Stimulated activated naive B cell treated with anti-CD40 and anti-IgM and Interleukin-4, amounts not matched to agents 10 μg/mL and 1 μg/mL and 100 μg/mL, for 72 hours (primary cell): ENCODE measurements around the gene BDKRB2.

Experiments
- ATAC-seq, 2 donors: fragments of 150-1000 bp; cut with Tn5 transposase; replicated peaks; 2 replicates each; pipeline ENCODE4 v1.10.0; 2021; ENCODE audit warnings: moderate library complexity in 1 of 2
- DNase-seq: peaks from one replicate; pipeline ENCODE4 v3.0.0; 2021
- H3K27ac Mint-ChIP-seq: one replicate; pipeline ENCODE4 v1.8.0; 2022; ENCODE audit warnings: mild to moderate bottlenecking, mixed read lengths
- H3K27me3 Mint-ChIP-seq, 2 donors: one replicate each; pipeline ENCODE4 v1.8.0; 2022; ENCODE audit warnings: mixed read lengths in 2 of 2
- H3K36me3 Mint-ChIP-seq, 2 donors: one replicate each; pipeline ENCODE4 v1.8.0; 2022; ENCODE audit warnings: mixed read lengths in 2 of 2, mild to moderate bottlenecking in 1 of 2
- H3K4me1 Mint-ChIP-seq, 2 donors: one replicate each; pipeline ENCODE4 v1.8.0; 2022; ENCODE audit warnings: mixed read lengths in 2 of 2, mild to moderate bottlenecking in 1 of 2
- H3K4me3 Mint-ChIP-seq, 2 donors: one replicate each; pipeline ENCODE4 v1.8.0; 2022; ENCODE audit warnings: mild to moderate bottlenecking in 2 of 2, mixed read lengths in 2 of 2, moderate library complexity in 1 of 2
- H3K9me3 Mint-ChIP-seq, 2 donors: one replicate each; pipeline ENCODE4 v1.8.0; 2022; ENCODE audit warnings: mixed read lengths in 2 of 2, mild to moderate bottlenecking in 1 of 2

The BDKRB2 gene

DNA sequence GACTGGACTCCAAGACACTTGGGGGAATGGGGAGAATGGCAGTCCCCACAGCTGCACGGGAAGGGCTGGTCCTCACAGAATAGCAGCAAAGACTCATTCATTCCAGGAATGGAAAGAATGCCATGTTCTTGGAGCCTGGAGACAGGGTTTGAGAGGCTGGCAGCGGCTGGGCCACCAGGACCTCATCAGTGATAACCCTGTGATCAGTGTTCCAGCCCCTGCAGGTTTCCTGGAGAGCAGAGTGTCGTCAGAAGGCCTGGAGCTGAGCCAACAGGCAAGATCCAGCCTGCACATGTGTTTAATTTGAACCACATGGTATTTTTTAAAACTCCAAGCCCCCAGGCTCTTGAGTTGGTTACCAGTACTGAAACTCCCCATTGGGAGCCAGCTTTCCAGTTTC lies 62.7 kb downstream of the BDKRB2 start:
- Mint-ChIP-seq H3K27me3 (peaks cover 21 to 31% of the 10 kb centered on the region in 2 donors), H3K36me3 (peaks cover 0 to 5% of the 10 kb centered on the region in 2 donors), H3K27ac (no peak overlapping the region), H3K4me1 (no peaks in the 10 kb centered on the region), H3K9me3 (peaks cover 2 to 5% of the 10 kb centered on the region in 2 donors), H3K4me3 (no peak overlapping the region)
- DNase-seq (no peak), ATAC-seq (no peak)

DNA sequence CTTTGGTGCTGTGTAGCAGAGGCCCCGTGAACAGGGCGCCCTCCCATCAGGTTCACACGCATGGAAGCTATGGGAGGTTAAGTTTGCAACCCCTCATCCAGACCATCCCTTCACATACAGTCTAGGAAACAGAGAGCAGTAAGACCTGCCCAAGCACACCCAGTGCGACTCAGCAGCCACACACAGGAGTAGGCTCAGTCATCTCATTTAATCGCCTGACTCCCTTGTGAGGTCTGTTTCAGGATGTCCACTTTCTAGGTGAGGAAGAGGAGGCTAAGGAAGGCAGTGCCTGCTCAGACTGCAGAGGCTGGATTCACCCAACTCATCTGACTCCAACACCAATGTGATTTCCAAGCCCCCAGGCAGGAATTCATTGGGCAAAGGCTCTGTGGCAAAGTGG lies 63.3 kb downstream of the BDKRB2 start:
- Mint-ChIP-seq H3K4me1 (no peaks in the 10 kb centered on the region), H3K27ac (no peak overlapping the region), H3K27me3 (peaks cover 21 to 31% of the 10 kb centered on the region in 2 donors), H3K36me3 (peaks cover 0 to 5% of the 10 kb centered on the region in 2 donors), H3K4me3 (no peak overlapping the region), H3K9me3 (peaks cover 2 to 5% of the 10 kb centered on the region in 2 donors)
- ATAC-seq (no peak), DNase-seq (no peak)

DNA sequence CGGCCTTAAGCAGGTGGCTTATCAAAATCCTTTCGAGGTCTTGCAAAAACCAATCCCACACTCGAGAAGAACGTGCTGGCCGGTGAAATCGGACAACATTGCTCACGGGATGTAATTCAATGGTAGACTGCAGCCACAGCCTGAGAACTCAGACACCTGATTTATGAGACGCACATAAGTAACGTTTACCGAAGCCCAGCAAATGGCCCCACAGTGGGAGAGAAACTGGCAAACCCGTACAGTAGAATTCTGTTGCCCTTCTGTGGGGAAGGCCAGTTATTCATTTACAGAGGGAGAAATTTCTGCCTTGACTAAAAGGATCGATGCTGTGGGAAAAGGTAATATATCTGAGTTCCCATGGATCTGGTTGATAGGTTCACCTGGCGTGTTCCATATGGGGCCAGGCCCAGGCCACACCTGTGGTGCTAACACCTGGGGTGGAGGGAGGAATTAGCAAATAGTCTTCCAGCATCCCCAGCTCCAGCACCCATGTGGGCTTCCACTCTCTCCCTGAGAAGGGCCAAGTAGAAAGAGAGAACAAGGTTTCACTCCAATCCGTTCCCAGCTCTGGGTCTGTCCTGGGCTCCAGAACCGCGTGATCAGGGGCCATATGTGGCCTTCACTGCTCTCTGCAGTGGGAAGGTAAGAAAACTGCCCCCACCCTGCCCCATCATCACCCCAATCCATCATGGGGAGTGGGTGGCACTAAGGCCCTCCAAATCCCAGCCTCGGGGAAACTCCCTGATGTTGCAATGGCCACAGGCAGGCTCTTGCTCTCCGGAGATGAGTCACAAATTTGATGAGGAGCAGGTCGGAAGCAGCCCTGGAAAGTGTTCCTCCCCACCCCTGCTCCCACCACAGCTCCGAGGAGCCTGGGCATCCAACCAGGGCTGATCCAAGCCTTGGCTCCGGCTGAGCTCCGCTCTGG lies 64.1 kb downstream of the BDKRB2 start:
- DNase-seq (no peak), ATAC-seq (no peak)
- Mint-ChIP-seq H3K36me3 (peaks cover 0 to 5% of the 10 kb centered on the region in 2 donors), H3K27me3 (peaks cover 21 to 31% of the 10 kb centered on the region in 2 donors), H3K9me3 (peaks cover 2 to 5% of the 10 kb centered on the region in 2 donors), H3K4me3 (no peak overlapping the region), H3K4me1 (no peaks in the 10 kb centered on the region), H3K27ac (no peak overlapping the region)

DNA sequence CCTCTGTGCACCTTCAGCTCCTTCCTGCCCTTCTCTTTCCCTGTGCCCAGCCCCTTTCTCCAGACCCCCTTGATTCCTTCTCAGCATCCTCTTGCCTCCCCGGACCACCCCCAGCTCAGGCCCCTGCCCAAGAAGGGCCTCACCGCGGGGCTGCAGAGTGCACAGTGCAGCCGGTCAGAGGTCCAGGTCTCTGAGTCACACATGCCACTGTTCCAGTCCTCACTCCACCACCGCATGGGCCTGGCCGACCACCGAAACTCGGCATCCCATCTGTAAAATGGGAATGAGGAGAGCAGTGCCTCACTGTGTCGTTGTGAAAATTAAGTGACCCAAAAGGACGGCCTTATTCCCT lies 64.7 kb downstream of the BDKRB2 start:
- Mint-ChIP-seq H3K36me3 (peaks cover 0 to 5% of the 10 kb centered on the region in 2 donors), H3K27ac (peak overlapping the region; percentile 68), H3K27me3 (peaks cover 21 to 35% of the 10 kb centered on the region in 2 donors), H3K9me3 (peaks cover 2 to 5% of the 10 kb centered on the region in 2 donors), H3K4me3 (no peak overlapping the region), H3K4me1 (no peaks in the 10 kb centered on the region)
- ATAC-seq (no peak), DNase-seq (no peak)

DNA sequence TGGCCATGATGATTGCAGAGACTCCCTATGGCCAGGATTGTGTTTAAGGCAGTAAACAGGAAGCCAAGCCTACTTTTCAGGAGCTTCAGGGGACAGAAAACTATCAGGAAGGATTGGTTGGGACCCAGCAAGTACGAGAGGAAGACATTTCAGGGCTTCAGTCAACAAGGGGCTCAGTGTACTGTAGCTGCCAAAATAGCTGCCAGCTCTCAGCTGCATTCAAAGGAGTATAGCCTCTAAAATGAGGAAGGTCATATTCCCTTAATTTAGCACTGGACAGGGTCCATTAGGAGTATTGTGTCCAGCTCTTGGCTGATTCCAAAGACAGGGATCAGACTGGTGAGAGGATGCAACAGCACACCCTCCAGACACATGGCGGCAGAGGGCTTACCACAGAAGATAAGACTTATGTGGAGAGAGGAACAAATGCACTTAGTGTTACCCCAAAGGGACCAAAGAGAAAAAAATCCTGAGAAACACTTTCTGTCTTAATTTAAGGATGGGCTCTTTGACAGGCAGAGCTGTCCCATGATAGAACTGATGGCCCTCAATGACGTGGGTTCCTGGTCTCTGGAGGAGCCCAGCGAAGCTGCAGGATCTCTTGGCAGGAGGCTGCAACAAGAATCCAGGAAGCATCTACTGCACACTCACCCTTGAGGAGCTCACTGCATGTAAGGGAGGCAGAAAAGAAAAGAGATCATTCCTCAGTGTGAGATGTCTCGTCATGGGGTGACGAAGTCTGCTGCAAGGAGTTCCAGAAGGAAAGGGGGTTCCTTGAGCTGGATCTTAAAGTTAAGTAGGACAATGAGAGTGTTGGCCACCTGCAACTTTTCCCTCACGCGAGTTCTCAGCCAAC lies 66.2 kb downstream of the BDKRB2 start:
- Mint-ChIP-seq H3K9me3 (peaks cover 2 to 5% of the 10 kb centered on the region in 2 donors), H3K4me3 (no peak overlapping the region), H3K27ac (no peak overlapping the region), H3K27me3 (peaks cover 19 to 33% of the 10 kb centered on the region in 2 donors), H3K4me1 (peaks cover 0 to 2% of the 10 kb centered on the region in 2 donors), H3K36me3 (peaks cover 0 to 5% of the 10 kb centered on the region in 2 donors)
- DNase-seq, result no peak
- no peak for ATAC-seq

DNA sequence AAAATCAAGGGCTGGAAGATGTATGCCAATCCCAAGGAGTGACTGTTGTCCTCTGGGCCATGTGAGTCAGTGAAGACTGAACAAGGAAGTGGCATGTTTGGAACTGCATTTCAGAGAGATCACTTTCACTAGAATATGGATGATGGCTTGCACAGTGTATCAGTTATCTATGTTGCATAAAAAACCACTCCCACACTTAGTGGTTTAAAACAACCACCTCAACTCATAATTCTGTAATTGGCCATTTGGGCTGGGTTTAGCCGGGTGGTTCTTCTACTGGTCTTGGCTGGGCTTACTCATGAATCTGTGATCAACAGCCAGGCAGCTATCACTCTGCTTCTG lies 66.8 kb downstream of the BDKRB2 start:
- peaks cover 0 to 2% of the 10 kb centered on the region in 2 donors for H3K4me1 Mint-ChIP-seq
- H3K9me3 Mint-ChIP-seq, result peaks cover 2 to 5% of the 10 kb centered on the region in 2 donors
- peaks cover 0 to 5% of the 10 kb centered on the region in 2 donors for H3K36me3 Mint-ChIP-seq
- ATAC-seq (no peak), DNase-seq (no peak)
- no peak overlapping the region for H3K27ac Mint-ChIP-seq
- no peak overlapping the region for H3K4me3 Mint-ChIP-seq
- peaks cover 13 to 27% of the 10 kb centered on the region in 2 donors for H3K27me3 Mint-ChIP-seq

DNA sequence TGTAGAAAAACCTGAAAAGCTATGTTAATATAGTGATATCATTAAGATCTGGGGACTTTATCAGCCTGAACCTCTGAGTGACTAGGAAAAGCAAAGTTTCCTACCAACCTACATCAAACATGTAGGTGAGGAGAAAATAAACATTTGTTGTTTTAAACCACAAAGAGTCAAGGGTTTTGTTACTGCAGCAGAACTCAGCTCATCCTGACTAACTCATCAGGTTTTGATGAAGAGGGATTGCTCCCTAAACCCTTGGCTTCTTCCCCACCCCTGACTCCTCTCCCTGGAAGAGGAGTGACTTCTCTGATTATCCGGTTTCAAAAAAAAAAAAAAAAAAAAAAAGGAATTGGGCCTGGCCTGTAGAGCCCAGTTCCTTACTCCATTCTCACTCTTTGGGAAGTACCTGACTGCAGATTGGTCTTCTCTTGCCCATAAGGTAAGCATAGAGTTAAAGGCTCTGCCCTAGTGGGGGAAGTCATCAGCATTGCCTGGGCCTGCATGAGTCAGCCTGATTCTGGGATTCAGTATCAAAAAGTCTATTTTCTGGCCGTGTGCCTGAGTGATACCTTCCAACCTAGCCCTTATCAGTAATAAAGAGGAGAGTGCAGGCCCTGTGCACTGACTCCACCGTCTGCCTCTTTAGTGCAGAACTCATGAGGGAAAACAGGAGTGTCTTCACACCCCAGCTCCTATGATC lies 68.3 kb downstream of the BDKRB2 start:
- ATAC-seq (no peak), DNase-seq (no peak)
- Mint-ChIP-seq H3K36me3 (peaks cover 3 to 8% of the 10 kb centered on the region in 2 donors), H3K27me3 (peaks cover 5 to 18% of the 10 kb centered on the region in 2 donors), H3K9me3 (peaks cover 5 to 10% of the 10 kb centered on the region in 2 donors), H3K27ac (no peak overlapping the region), H3K4me3 (no peak overlapping the region), H3K4me1 (peaks cover 0 to 2% of the 10 kb centered on the region in 2 donors)

DNA sequence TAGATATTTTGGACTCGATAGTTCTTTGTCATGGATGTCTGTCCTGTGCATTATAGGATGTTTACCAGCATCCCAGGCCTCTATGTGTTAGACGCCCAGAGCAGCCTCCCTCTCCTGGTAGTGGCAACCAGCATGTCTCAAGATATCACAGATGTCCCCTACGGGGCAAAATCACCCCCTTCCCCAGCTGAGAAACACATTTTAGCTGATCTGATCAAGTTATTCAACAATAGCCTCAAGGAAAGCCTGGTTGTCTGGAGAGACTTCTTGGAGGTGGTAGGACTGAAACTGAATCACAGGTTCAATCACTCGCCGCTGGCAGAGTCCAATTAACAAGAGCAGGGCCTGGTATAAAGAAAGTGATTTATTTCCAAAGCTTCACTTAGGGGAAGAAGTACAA lies 69.0 kb downstream of the BDKRB2 start:
- H3K9me3 Mint-ChIP-seq, result peaks cover 5 to 12% of the 10 kb centered on the region in 2 donors
- no peak overlapping the region for H3K27ac Mint-ChIP-seq
- H3K36me3 Mint-ChIP-seq, result peaks cover 5 to 13% of the 10 kb centered on the region in 2 donors
- no peak overlapping the region for H3K4me3 Mint-ChIP-seq
- ATAC-seq (no peak), DNase-seq (no peak)
- peaks cover 5 to 16% of the 10 kb centered on the region in 2 donors for H3K27me3 Mint-ChIP-seq
- peaks cover 0 to 2% of the 10 kb centered on the region in 2 donors for H3K4me1 Mint-ChIP-seq

DNA sequence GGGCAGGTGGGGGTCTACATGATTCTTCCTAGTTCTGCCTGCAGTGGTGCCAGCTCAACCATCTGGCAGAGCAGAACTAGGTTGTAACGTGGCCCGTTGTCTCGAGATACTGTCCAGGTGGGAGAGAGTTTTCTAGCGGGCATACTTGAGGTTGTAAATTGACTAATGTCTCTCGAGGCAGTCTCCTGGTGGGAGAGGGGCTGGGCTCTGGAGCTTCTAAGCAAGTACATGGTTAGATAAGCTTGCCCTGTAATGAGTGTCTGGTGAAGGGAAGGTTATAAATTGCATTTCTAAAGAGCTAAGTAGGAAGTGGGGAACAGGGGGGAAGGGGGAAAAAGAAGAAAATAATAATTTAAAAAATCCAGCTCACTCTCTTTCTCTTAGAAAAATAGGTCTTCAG lies 69.5 kb downstream of the BDKRB2 start:
- no peak for DNase-seq
- Mint-ChIP-seq H3K4me3 (no peak overlapping the region), H3K4me1 (peaks cover 0 to 2% of the 10 kb centered on the region in 2 donors), H3K36me3 (peaks cover 8 to 18% of the 10 kb centered on the region in 2 donors), H3K27ac (no peak overlapping the region), H3K9me3 (peaks cover 5 to 14% of the 10 kb centered on the region in 2 donors), H3K27me3 (peaks cover 5 to 15% of the 10 kb centered on the region in 2 donors)
- no peak for ATAC-seq

DNA sequence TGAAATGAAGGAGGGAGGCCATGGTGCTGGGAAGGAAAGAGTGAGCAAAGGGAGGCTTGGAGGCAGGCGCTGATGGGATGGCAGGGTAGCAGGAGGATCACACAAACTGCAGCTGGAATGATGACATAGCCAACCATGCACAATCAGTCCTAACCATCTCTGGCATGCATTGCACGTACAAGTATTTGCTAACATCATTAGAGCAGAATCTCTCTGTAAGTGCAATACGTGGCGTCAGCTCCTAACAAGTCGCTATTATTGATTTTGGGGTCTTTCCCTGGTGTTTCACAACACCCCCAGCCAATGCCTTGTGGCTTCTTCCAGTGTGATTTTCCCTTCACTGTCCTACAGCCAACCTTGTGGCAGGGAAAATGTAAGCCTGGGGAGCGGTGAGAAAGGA lies 69.9 kb downstream of the BDKRB2 start:
- DNase-seq (no peak), ATAC-seq (no peak)
- H3K27me3 Mint-ChIP-seq, result peaks cover 5 to 11% of the 10 kb centered on the region in 2 donors
- no peak overlapping the region for H3K4me3 Mint-ChIP-seq
- H3K36me3 Mint-ChIP-seq, result peaks cover 11 to 22% of the 10 kb centered on the region in 2 donors
- no peak overlapping the region for H3K27ac Mint-ChIP-seq
- H3K9me3 Mint-ChIP-seq, result peaks cover 5 to 14% of the 10 kb centered on the region in 2 donors
- H3K4me1 Mint-ChIP-seq, result peaks cover 0 to 2% of the 10 kb centered on the region in 2 donors

DNA sequence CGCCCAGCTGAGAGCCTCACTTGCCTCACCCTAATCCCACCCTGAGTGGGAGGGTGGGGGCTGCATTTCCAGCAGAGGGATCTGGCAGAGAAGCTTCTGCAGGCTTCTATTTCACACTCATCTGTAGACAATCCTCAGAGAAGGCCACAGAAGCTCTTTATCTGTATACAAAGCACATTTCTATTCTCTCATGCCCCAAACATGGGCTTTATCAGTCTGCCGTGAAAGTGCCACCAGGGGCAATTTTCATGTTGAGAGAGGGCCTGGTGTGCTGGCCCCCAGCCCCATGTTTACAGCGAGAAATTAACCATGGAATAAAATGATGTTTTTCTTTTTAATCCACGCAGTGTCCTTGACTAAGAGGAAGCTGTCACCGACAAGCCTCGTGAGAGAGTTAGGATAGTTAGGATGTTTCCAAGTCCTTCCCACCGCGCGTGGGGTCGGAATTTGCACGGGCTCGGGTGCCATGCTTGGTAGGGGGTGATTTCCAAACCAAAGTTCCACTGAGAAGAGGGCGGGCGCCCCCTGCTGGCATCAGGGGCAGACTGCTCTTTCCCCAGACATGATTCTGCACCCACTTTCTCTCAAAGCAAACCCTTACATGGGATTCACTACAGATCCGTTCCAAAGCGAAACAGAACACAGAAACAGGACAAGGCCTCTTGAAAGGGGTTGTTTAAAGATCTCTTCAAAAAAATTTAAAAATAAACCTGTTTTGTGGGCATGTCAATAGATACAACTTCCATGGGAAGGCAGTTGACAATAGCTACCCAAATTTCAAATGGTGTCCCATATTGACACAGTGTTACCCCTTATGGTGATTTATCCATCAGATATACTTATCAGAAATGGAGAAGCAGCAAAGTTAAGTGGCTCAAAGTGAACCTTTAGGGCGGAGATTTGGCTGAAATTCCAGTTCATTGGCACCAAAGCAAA lies 70.8 kb downstream of the BDKRB2 start:
- Mint-ChIP-seq H3K36me3 (peaks cover 11 to 27% of the 10 kb centered on the region in 2 donors), H3K4me3 (no peak overlapping the region), H3K4me1 (peaks cover 0 to 2% of the 10 kb centered on the region in 2 donors), H3K27me3 (peaks cover 5 to 9% of the 10 kb centered on the region in 2 donors), H3K27ac (no peak overlapping the region), H3K9me3 (peaks cover 5 to 14% of the 10 kb centered on the region in 2 donors)
- ATAC-seq, result peak; percentile 63 to 71
- peak; percentile 31 for DNase-seq

DNA sequence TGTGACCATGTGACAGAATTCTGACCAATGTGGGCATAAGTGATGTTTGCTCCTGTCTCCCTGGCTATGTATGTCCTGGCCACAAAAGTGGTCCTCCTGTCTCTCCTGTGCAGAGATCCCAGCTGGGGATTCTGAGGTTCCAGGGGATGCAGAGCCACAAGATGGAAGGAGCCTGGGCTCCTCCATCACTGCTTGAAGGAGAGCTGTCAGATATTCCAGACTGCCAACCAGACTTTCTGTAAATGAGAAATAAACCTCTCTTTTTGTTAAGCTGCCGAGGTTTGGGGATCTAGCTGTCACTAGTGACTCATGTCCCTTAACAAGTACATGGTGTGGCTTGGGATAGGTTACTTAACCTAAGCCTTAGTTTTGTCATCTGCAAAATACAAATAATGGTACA lies 73.3 kb downstream of the BDKRB2 start:
- peaks cover 0 to 2% of the 10 kb centered on the region in 2 donors for H3K4me1 Mint-ChIP-seq

DNA sequence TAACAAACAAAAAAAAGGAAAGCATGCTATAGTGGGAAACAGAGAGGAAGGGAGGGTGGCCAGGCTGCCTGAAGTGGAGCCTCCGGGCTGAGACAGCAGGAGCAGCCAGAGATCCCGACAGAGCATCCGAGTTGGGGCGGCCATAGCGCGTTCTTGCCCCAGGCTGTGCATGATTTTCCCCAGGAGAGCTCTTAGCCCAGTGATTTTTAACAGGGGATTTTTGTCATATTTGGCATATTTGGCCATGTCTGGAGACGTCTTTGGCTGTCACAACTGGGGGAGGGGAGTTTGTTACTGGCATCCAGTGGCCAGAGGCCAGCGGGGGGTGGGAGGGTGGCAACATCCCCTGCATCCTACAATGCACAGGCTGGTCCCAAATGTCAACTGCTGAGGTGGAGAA lies 74.9 kb downstream of the BDKRB2 start:
- H3K27ac Mint-ChIP-seq, result no peak overlapping the region
- H3K4me1 Mint-ChIP-seq, result peaks cover 0 to 2% of the 10 kb centered on the region in 2 donors
- H3K9me3 Mint-ChIP-seq, result peaks cover 3 to 8% of the 10 kb centered on the region in 2 donors
- H3K36me3 Mint-ChIP-seq, result peaks cover 13 to 27% of the 10 kb centered on the region in 2 donors
- ATAC-seq (no peak), DNase-seq (no peak)
- H3K4me3 Mint-ChIP-seq, result no peak overlapping the region
- no peaks in the 10 kb centered on the region for H3K27me3 Mint-ChIP-seq

More for the DNA sequence above, 73.3 kb downstream of the BDKRB2 start:
- Mint-ChIP-seq H3K27ac (no peak overlapping the region), H3K4me3 (no peak overlapping the region), H3K27me3 (peaks cover 0 to 5% of the 10 kb centered on the region in 2 donors), H3K9me3 (peaks cover 3 to 8% of the 10 kb centered on the region in 2 donors), H3K36me3 (peaks cover 11 to 24% of the 10 kb centered on the region in 2 donors)
- no peak for DNase-seq
- no peak for ATAC-seq
